A673 (cell line): Measurements from ENCODE around the gene ALPI. TPM values are rescaled to one million over a fixed set of nuclear protein-coding genes. Genes with fewer than 3 reads are reported as not detected.

Source experiments
- BruUV-seq: library from RNA; stranded (reverse); fragments of 400-500 nt; replicated peaks from 2 replicates; lab custom pipeline; 2021; lab: Mats Ljungman, UMichigan
- CTCF ChIA-PET: fragments of 300-600 bp; sonication (Branson Sonifier 250); formaldehyde crosslinking; loops from one replicate; lab custom pipeline; 2022; ENCODE audit warnings: antibody characterized with exemption; lab: Charles Lee
- POLR2A ChIA-PET: fragments of 300-600 bp; sonication (Branson Sonifier 250); formaldehyde crosslinking; loops from one replicate; lab custom pipeline; 2022; ENCODE audit warnings: antibody characterized with exemption; ENCODE audit not compliant: low non-redundant PET; lab: Charles Lee
- DNase-seq: peaks from one replicate; pipeline ENCODE4 v3.0.0-alpha.2; 2015; ENCODE audit warnings: low spot score
- H3K27ac ChIP-seq: fragments of 200-600 bp; sonication (generic); 2 replicates; pipeline ENCODE4 v1.5.1; 2016; ENCODE audit warnings: mixed run types, low read depth, mild to moderate bottlenecking, mixed read lengths, antibody characterized with exemption, low read length; ENCODE audit not compliant: poor library complexity, severe bottlenecking
- H3K27me3 ChIP-seq: fragments of 200-600 bp; sonication (generic); replicated peaks from 2 replicates; pipeline ENCODE4 v1.6.1; 2017; ENCODE audit warnings: mixed run types, low read depth, mild to moderate bottlenecking, mixed read lengths, antibody characterized with exemption, low read length; ENCODE audit not compliant: insufficient read depth, poor library complexity
- H3K36me3 ChIP-seq: fragments of 200-600 bp; sonication (generic); 2 replicates; pipeline ENCODE4 v1.6.1; 2016; ENCODE audit warnings: mixed run types, mild to moderate bottlenecking, mixed read lengths, antibody characterized with exemption, low read length; ENCODE audit not compliant: insufficient read depth, poor library complexity, severe bottlenecking
- H3K4me1 ChIP-seq: fragments of 200-600 bp; sonication (generic); 2 replicates; pipeline ENCODE4 v1.6.1; 2017; ENCODE audit warnings: mixed run types, mild to moderate bottlenecking, mixed read lengths, antibody characterized with exemption, low read length; ENCODE audit not compliant: insufficient read depth, poor library complexity, severe bottlenecking
- H3K4me3 ChIP-seq: fragments of 200-600 bp; sonication (generic); 2 replicates; pipeline ENCODE4 v1.5.1; 2016; ENCODE audit warnings: low read depth, mixed run types, mild to moderate bottlenecking, mixed read lengths, low read length; ENCODE audit not compliant: poor library complexity, severe bottlenecking
- H3K9me3 ChIP-seq: fragments of 200-600 bp; sonication (generic); 2 replicates; pipeline ENCODE4 v1.6.1; 2016; ENCODE audit warnings: mixed run types, low read depth, mild to moderate bottlenecking, mixed read lengths, antibody characterized with exemption, low read length; ENCODE audit not compliant: poor library complexity, severe bottlenecking
- EZH2 ChIP-seq: fragments of 200-600 bp; sonication (generic); IDR thresholded peaks from 2 replicates; pipeline ENCODE4 v1.6.1; 2017; ENCODE audit warnings: borderline replicate concordance, low read depth, mild to moderate bottlenecking, mixed read lengths, antibody characterized with exemption, low read length; ENCODE audit not compliant: poor library complexity, severe bottlenecking
- intact Hi-C: fragments of 100-400 bp; cut with micrococcal nuclease; formaldehyde crosslinking; loops from one replicate; pipeline ENCODE4 v1.10.0; 2022; ENCODE audit not compliant: unreplicated experiment
- total RNA-seq: library from RNA; stranded (reverse); gene quantifications from 2 replicates; pipeline ENCODE4 v1.2.3, GENCODE V29; 2021
- TF ChIP-seq, protein P1 (sequence below): fragments of 300-800, 200-600 bp; sonication (generic); conservative IDR thresholded peaks from 2 replicates; pipeline ENCODE4 v1.5.1; 2017; ENCODE audit warnings: low read depth, mild to moderate bottlenecking, antibody characterized with exemption, low read length, moderate library complexity, mixed read lengths

Gene ALPI
- total RNA-seq, 1 experiment from 2014 or later = not detected

- POLR2A ChIA-PET = no interaction called here
- no peaks in the 10 kb centered on the region for H3K9me3 ChIP-seq
- intact Hi-C loops = no loop called here
- no peaks in the 10 kb centered on the region for H3K36me3 ChIP-seq
- H3K4me3 ChIP-seq = no peak overlapping the region
- no peaks in the 10 kb centered on the region for H3K4me1 ChIP-seq
- H3K27me3 ChIP-seq = peaks cover 50% of the 10 kb centered on the region
- CTCF ChIA-PET = no interaction called here
- BruUV-seq = no TSS peak
- DNase-seq = no peak
- no peak overlapping the region for H3K27ac ChIP-seq
- TF ChIP-seq EZH2 = no peak
- TF ChIP-seq, protein P1, sequence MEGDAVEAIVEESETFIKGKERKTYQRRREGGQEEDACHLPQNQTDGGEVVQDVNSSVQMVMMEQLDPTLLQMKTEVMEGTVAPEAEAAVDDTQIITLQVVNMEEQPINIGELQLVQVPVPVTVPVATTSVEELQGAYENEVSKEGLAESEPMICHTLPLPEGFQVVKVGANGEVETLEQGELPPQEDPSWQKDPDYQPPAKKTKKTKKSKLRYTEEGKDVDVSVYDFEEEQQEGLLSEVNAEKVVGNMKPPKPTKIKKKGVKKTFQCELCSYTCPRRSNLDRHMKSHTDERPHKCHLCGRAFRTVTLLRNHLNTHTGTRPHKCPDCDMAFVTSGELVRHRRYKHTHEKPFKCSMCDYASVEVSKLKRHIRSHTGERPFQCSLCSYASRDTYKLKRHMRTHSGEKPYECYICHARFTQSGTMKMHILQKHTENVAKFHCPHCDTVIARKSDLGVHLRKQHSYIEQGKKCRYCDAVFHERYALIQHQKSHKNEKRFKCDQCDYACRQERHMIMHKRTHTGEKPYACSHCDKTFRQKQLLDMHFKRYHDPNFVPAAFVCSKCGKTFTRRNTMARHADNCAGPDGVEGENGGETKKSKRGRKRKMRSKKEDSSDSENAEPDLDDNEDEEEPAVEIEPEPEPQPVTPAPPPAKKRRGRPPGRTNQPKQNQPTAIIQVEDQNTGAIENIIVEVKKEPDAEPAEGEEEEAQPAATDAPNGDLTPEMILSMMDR = no peak
These were observed 28.8 kb downstream of the ALPI start for GRCh38 chr2:232484628-232485347.

DNA sequence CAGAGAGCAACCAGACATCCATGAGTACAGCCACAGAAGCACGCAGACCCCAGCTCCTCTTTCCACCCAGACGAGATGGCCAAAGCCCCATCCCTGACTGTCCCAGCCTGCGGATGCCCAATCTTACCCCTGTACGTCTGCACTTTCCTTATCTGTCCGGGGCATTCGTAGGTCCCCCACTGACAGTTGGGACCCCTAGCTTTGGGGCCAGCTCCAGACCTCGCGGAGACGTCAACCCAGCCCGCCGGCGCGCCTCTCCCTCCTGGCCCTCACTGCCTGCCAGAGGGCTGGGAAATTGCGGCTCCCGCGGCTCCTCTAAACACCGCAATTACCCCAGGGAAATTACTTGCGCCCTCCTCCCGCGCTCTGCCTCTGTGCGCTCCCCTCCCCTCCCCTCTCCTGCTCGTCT, 29.4 kb downstream of the ALPI start:
- CTCF ChIA-PET = no interaction called here
- Histone ChIP-seq H3K4me1 (no peaks in the 10 kb centered on the region), H3K27me3 (peaks cover 50% of the 10 kb centered on the region), H3K4me3 (no peak overlapping the region), H3K36me3 (no peaks in the 10 kb centered on the region), H3K27ac (no peak overlapping the region), H3K9me3 (no peaks in the 10 kb centered on the region)
- no peak for DNase-seq
- BruUV-seq = no TSS peak
- no peak for TF ChIP-seq EZH2
- TF ChIP-seq, protein P1 = no peak
- intact Hi-C loops = no loop called here
- POLR2A ChIA-PET = no interaction called here

DNA sequence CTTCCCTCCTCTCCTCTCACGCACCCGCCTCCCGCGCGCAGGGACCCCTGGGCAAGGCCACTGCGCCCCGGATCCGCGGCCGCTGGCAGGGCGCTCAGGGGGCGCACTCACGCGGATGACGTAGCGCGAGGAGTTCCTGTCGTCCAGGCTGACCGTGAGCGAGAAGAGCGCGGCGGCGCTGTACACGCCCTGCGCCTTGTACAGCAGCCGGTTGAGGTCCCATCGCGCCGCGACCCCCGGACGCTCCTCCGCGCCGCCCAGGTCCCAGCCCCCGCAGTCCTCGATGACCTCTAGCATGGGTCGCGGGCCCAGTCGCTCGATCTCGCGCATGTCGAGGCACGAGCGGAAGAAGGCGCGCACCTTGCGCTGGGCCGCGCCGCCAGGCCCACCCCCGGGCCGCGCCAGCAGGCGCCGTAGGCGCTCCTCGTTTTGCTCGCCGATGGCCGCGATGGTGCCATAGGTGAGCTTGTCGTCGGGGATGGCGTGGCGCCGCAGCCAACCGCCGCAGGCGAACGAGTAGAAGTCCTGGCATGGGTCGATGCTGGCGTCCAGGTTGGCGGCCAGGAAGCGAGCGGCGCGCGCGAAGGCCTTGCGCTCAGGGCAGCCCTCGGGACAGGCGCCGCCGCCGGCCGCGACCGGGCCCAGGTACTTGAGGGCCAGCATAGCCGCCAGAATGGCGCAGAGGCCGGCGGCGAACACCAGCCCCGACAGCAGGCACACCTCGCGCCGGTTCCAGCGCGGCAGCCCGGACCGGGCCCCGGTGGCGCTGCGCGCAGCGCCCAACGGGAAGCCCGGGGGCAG, 30.0 kb downstream of the ALPI start:
- CTCF ChIA-PET = no interaction called here
- no peaks in the 10 kb centered on the region for H3K9me3 ChIP-seq
- POLR2A ChIA-PET = no interaction called here

More for the DNA sequence above, 30.0 kb downstream of the ALPI start:
- Histone ChIP-seq H3K27me3 (peaks cover 50% of the 10 kb centered on the region), H3K4me3 (no peak overlapping the region), H3K4me1 (no peaks in the 10 kb centered on the region), H3K36me3 (no peaks in the 10 kb centered on the region), H3K27ac (no peak overlapping the region)
- intact Hi-C loops = no loop called here
- no peak for DNase-seq
- TF ChIP-seq EZH2 = peak; percentile 91
- TF ChIP-seq, protein P1 = no peak
- BruUV-seq = no TSS peak
